Keratinocyte (primary cell): ENCODE measurements around the gene NELL2. TPM values are rescaled to one million over a fixed set of nuclear protein-coding genes. Genes with fewer than 3 reads are reported as not detected.

Experiments used
- DNase-seq: peaks from one replicate; pipeline ENCODE4 v3.0.0-alpha.2; 2011; ENCODE audit warnings: low read depth, missing footprints, low spot score
- FAIRE-seq: peaks from 2 replicates; lab custom pipeline; 2011; peaks lifted over from hg19 to GRCh38; lab: Jason Lieb, UNC
- H2AFZ ChIP-seq: 2 replicates; pipeline ENCODE4 v1.6.0; 2012; ENCODE audit warnings: low read length, control low read depth, inconsistent platforms; ENCODE audit not compliant: control insufficient read depth
- H3K27ac ChIP-seq: 2 replicates; pipeline ENCODE4 v1.5.1; 2011; ENCODE audit warnings: low read length; ENCODE audit not compliant: control insufficient read depth, insufficient read depth
- H3K27me3 ChIP-seq: 3 replicates; pipeline ENCODE4 v1.6.0; 2011; ENCODE audit warnings: low read length; ENCODE audit not compliant: control insufficient read depth, insufficient read depth; ENCODE audit errors: extremely low read depth
- H3K36me3 ChIP-seq, 2 experiments: 2 replicates in 1 of 2; 3 replicates in 1 of 2; pipeline ENCODE4 v1.5.1; 2011; ENCODE audit warnings: low read length in 2 of 2, mild to moderate bottlenecking in 1 of 2; ENCODE audit not compliant: control insufficient read depth in 2 of 2, insufficient read depth in 2 of 2; ENCODE audit errors: extremely low read depth in 1 of 2
- H3K4me1 ChIP-seq: 3 replicates; pipeline ENCODE4 v1.5.1; 2011; ENCODE audit warnings: low read length; ENCODE audit not compliant: control insufficient read depth, insufficient read depth; ENCODE audit errors: extremely low read depth
- H3K4me2 ChIP-seq: 3 replicates; pipeline ENCODE4 v1.6.0; 2011; ENCODE audit warnings: low read depth, low read length; ENCODE audit not compliant: control insufficient read depth, insufficient read depth; ENCODE audit errors: extremely low read depth
- H3K4me3 ChIP-seq, 3 experiments: fragments of 200-600 bp in 1 of 3; sonication (generic) in 1 of 3; 2 replicates in 2 of 3; 3 replicates in 1 of 3; pipeline ENCODE4 v1.5.1; 2011 to 2016; ENCODE audit warnings: low read length in 3 of 3, mild to moderate bottlenecking in 3 of 3, control low read depth in 2 of 3, inconsistent platforms in 1 of 3, low read depth in 1 of 3, mixed read lengths in 1 of 3, mixed run types in 1 of 3, moderate library complexity in 1 of 3; ENCODE audit not compliant: control insufficient read depth in 2 of 3, insufficient read depth in 2 of 3; ENCODE audit errors: extremely low read depth in 1 of 3
- H3K79me2 ChIP-seq: 2 replicates; pipeline ENCODE4 v1.6.0; 2012; ENCODE audit warnings: low read length; ENCODE audit not compliant: control insufficient read depth, insufficient read depth
- H3K9ac ChIP-seq: 3 replicates; pipeline ENCODE4 v1.6.0; 2011; ENCODE audit warnings: low read length; ENCODE audit not compliant: control insufficient read depth, insufficient read depth; ENCODE audit errors: extremely low read depth
- H3K9me1 ChIP-seq: 3 replicates; pipeline ENCODE4 v1.6.0; 2011; ENCODE audit warnings: low read length; ENCODE audit not compliant: control insufficient read depth, insufficient read depth; ENCODE audit errors: extremely low read depth
- H3K9me3 ChIP-seq: 2 replicates; pipeline ENCODE4 v1.5.1; 2012; ENCODE audit warnings: low read depth, low read length; ENCODE audit not compliant: control insufficient read depth
- H4K20me1 ChIP-seq: 3 replicates; pipeline ENCODE4 v1.6.0; 2011; ENCODE audit warnings: low read length; ENCODE audit not compliant: control insufficient read depth, insufficient read depth; ENCODE audit errors: extremely low read depth
- EZH2 ChIP-seq: IDR thresholded peaks from one replicate; pipeline ENCODE4 v1.6.1; 2012; ENCODE audit warnings: inconsistent platforms, mild to moderate bottlenecking, low read length, moderate library complexity
- dilution Hi-C: fragments of 300-500 bp; cut with MboI; formaldehyde crosslinking; loops from one replicate; pipeline ENCODE4 v1.7.0; 2020; ENCODE audit warnings: low sequenced_read_pairs; ENCODE audit not compliant: extremely low pct_ligation_motif_present
- polyA plus RNA-seq, 5 experiments: library from polyadenylated mRNA; depleted of rRNA in 3 of 5; stranded (reverse) in 3 of 5; stranded (forward) in 1 of 5; unstranded in 1 of 5; fragments of >200 nt; gene quantifications; 1 replicate in 1 of 5; 2 replicates in 3 of 5; 3 replicates in 1 of 5; pipeline versions ENCODE4 v1.2.1 to v1.2.3, GENCODE V29; 2011 to 2012; ENCODE audit warnings: missing spikeins in 2 of 5, low read depth in 1 of 5, low replicate concordance in 1 of 5
- TF ChIP-seq, protein P1 (sequence below), 3 experiments: IDR thresholded peaks in 1 of 3; conservative IDR thresholded peaks in 1 of 3; optimal IDR thresholded peaks in 1 of 3; 2 replicates in 2 of 3; 3 replicates in 1 of 3; pipeline versions ENCODE3 to v1.5.1; 2011; ENCODE audit warnings: low read length in 3 of 3, mild to moderate bottlenecking in 3 of 3, moderate library complexity in 2 of 3, control low read depth in 1 of 3, inconsistent platforms in 1 of 3; ENCODE audit not compliant: insufficient read depth in 2 of 3; ENCODE audit errors: extremely low read depth in 1 of 3

NELL2 gene
- polyA plus RNA-seq, 1 donor (not counting 4 experiments of a cell fraction or from before 2014, with no cell fraction given) = 0.58 TPM

DNA sequence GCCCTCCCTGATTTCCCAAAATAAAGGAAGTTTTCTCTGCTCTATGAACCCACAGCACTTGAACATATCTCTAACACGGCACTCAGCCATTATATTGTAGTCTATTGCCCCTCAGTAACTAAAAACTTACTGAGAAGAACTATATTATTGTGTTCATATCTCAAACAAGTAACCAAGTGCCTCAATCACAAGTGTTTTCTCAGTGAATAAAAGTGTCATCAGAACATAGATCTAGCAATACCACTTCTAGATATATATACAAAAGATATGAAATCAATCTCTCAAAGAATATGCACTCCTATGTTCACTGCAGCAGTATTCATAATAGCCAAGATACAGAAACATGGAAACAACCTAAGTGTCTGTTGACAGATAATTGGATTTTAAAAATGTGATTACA, 138.1 kb downstream of the NELL2 start:
- Histone ChIP-seq H3K36me3 (no peaks in the 10 kb centered on the region), H4K20me1 (no peaks in the 10 kb centered on the region), H2AFZ (no peak overlapping the region), H3K27ac (no peak overlapping the region), H3K27me3 (no peaks in the 10 kb centered on the region), H3K79me2 (no peaks in the 10 kb centered on the region), H3K9me3 (no peaks in the 10 kb centered on the region), H3K9me1 (no peaks in the 10 kb centered on the region), H3K9ac (no peak overlapping the region), H3K4me2 (no peak overlapping the region), H3K4me3 (no peak overlapping the region), H3K4me1 (no peaks in the 10 kb centered on the region)
- dilution Hi-C loops = no loop called here
- TF ChIP-seq EZH2 = no peak
- TF ChIP-seq, protein P1, sequence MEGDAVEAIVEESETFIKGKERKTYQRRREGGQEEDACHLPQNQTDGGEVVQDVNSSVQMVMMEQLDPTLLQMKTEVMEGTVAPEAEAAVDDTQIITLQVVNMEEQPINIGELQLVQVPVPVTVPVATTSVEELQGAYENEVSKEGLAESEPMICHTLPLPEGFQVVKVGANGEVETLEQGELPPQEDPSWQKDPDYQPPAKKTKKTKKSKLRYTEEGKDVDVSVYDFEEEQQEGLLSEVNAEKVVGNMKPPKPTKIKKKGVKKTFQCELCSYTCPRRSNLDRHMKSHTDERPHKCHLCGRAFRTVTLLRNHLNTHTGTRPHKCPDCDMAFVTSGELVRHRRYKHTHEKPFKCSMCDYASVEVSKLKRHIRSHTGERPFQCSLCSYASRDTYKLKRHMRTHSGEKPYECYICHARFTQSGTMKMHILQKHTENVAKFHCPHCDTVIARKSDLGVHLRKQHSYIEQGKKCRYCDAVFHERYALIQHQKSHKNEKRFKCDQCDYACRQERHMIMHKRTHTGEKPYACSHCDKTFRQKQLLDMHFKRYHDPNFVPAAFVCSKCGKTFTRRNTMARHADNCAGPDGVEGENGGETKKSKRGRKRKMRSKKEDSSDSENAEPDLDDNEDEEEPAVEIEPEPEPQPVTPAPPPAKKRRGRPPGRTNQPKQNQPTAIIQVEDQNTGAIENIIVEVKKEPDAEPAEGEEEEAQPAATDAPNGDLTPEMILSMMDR (optimal IDR thresholded peaks at IDR 0.05 in 1 of 3, IDR thresholded peaks at IDR 0.05 in 1 of 3, conservative IDR thresholded peaks at IDR 0.05 in 1 of 3; ENCODE audit: extremely low read depth in 1 of 3, insufficient read depth in 2 of 3, low read length in 3 of 3) = no peak
- FAIRE-seq = no peak
- DNase-seq = no peak

DNA sequence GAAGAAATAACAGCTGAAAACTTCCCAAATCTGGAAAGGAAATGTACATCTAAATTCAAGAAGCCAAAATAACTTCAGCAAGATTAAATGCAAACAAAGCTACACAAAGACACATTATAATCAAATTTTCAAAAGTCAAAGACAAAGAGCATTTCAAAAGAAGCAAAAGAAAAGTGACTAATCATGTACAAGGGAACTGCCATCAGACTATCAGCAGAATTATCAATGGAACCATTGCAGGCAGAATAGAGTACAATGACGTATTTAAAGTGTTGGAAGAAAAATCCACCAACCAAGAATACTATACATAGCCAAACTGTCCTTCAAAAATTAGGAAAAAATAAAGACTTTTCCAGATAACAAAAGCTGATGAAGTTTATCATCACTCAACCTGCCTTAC, 147.5 kb downstream of the NELL2 start:
- Histone ChIP-seq H3K4me1 (no peaks in the 10 kb centered on the region), H4K20me1 (no peaks in the 10 kb centered on the region), H3K79me2 (no peaks in the 10 kb centered on the region), H3K9me1 (no peaks in the 10 kb centered on the region), H3K9me3 (no peaks in the 10 kb centered on the region), H3K36me3 (no peaks in the 10 kb centered on the region), H3K27ac (no peak overlapping the region), H3K4me2 (no peak overlapping the region), H3K9ac (no peak overlapping the region), H3K27me3 (no peaks in the 10 kb centered on the region), H3K4me3 (no peak overlapping the region), H2AFZ (no peak overlapping the region)
- FAIRE-seq (no peak), DNase-seq (no peak)
- dilution Hi-C loops = no loop called here
- TF ChIP-seq, protein P1 (optimal IDR thresholded peaks at IDR 0.05 in 1 of 3, IDR thresholded peaks at IDR 0.05 in 1 of 3, conservative IDR thresholded peaks at IDR 0.05 in 1 of 3; ENCODE audit: extremely low read depth in 1 of 3, insufficient read depth in 2 of 3, low read length in 3 of 3) = no peak
- TF ChIP-seq EZH2 = no peak
